Measurements from ENCODE around the gene RFX2.

DNA sequence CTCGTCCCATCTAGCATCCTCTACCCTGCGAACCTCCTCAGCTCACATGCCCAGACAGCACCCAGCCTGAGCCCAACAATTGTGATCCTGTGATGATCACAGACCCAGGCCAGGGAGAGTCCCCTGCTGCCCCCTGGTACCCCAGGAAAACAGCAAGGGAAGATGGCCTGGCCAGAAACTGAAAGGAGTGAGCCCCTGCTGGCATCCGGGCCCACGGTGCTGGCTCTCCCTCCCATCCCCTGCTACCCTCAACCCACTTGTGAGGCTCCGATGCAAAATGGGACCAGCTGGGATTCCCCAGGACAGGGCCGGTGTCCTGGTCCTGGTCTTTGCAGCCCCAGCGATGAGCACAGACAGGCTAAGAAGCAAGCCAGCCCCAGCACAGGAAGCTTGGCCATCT is 146.4 kb downstream of the RFX2 start:
- TF ChIP-seq, protein P1, sequence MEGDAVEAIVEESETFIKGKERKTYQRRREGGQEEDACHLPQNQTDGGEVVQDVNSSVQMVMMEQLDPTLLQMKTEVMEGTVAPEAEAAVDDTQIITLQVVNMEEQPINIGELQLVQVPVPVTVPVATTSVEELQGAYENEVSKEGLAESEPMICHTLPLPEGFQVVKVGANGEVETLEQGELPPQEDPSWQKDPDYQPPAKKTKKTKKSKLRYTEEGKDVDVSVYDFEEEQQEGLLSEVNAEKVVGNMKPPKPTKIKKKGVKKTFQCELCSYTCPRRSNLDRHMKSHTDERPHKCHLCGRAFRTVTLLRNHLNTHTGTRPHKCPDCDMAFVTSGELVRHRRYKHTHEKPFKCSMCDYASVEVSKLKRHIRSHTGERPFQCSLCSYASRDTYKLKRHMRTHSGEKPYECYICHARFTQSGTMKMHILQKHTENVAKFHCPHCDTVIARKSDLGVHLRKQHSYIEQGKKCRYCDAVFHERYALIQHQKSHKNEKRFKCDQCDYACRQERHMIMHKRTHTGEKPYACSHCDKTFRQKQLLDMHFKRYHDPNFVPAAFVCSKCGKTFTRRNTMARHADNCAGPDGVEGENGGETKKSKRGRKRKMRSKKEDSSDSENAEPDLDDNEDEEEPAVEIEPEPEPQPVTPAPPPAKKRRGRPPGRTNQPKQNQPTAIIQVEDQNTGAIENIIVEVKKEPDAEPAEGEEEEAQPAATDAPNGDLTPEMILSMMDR (IDR thresholded peaks at IDR 0.05) = no peak
- no peak for TF ChIP-seq EZH2phosphoT487 (IDR thresholded peaks at IDR 0.05)
